HUDEP-2 (cell line): ENCODE data around the gene COPG1.

Experiments
- DNase-seq, 76 experiments: peaks; one replicate each; lab custom pipeline; 2025; ENCODE audit not compliant: unreplicated experiment in 76 of 76; lab: John Stamatoyannopoulos, UW

The COPG1 gene

GRCh38 chr3:129277829-129278271 is 28.4 kb downstream of the COPG1 start:
- DNase-seq: peak in 2 of 76 experiments; percentile 8 to 24

DNA sequence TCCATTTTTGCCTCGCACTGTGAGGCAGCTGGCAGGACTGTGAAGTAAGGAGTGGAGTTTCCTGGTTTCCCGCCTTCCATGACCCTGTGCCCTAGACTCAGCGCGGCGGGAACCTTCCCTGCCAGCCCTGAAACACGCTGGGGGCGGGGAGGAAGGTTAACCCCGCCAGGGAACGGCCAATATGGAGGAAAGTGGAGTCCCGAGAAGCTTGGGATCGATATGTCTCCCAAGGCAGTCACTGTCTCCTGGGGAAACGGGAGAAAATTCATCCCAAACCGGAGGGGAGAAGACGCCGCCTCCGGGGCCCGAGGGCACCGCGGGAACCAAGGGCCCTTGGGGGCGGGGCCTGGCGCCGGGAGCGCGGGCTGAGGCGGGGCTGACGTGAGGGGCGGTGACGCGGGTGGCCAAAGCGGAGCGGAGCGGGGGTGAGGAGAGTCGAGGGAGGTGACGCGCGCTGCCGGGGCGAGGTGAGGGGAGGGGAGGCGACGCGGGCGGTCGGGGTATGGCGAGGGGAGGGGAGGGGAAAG is 29.1 kb downstream of the COPG1 start, which contains the start of gene HMCES:
HMCES (plus strand) TSS at position 432 of the 527 bp plus-strand sequence. CDS start 863 bp downstream, outside the sequence.
- peak in 73 of 76 experiments; percentile 19 to 90 (median 74) for DNase-seq

DNA sequence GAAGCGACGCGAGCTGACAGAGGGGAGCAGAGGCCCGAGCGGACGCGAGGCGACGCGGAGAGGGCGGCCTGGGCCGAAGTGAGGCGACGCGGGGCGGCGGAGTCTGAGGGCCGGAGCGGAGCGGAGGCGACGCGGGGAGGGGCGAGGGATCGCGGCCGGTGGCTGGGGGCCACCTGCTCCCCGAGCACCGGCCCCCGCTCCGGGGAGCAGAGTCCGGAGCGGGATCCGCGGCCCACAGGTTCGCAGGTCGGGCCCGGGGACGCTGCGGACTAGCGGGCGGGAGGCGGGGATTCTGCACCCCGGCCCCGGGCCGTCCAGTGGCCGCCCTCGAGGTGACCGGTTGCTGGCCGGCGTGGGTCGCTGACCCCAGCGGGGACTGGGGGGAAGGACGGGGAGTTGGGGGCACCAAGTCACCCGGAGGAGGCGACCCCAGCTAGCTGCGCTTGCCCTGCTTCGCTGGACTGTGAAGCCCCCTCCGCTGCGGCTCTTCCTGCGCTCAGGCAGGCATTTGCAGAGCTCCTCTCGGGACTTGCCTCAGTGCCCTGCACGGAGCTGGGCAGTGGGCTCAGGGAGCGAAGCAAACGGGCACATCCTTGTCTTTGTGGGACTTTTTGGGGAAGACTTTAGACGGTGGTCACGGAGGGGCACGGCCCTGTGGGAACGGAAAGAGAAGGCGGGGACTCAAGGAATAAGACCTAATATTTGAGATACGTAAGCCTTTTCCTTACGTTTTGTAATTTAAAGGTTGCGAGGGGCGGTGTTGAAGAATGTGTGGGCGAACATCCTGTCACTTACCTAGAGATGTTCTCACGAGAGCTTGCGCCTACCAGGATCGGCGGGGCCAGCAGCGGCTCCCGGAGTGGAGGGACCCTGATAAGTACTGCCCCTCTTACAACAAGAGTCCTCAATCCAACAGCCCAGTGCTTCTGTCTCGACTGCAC is 29.8 kb downstream of the COPG1 start:
- DNase-seq: peak in 22 of 76 experiments; percentile 5 to 48 (median 21)

GRCh38 chr3:129280183-129280582 is 30.8 kb downstream of the COPG1 start:
- DNase-seq: no peak

DNA sequence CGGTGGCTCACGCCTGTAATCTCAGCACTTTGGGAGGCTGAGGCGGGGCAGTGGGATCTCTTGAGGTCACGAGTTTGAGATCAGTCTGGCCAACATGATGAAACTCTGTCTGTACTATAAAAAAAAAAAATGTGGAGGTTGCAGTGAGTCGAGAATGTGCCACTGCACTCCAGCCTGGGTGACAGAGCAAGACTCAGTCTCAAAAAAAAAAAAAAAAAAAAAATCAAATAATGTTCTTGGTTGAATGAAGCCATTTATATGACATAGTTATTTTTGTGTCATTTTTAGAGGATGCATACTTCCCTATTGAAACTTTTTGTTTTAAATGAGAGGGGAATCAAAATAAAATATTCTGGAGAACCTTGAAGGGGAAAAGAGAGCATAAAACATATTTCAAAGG is 32.3 kb downstream of the COPG1 start:
- DNase-seq: no peak

DNA sequence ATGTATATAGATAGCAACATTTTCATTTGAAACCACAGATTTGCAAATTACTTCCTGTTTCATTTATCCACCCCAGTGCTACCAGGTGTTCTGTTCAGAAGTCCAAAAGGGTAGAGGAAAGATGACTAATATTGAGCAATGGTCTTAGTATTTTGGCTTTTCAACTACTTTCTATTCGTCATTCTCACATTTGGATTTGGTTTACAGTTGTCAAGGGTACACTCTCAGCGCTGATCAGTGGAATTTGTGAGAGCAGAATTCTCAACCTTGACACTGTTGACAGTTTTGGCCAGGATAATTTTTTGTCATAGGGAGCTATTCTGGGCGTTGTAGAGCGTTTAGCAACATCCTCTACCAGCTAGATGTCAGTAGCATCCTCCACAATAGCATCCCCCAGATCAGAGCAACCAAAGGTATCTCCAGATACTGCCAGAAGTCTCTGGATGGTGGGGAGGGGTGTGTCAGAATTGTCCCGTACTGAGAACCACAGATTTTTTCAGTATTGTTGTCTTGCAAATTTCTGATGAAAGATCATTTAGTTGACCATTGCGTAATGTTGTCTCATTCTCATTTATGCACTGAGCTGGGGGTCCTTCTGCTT is 33.4 kb downstream of the COPG1 start:
- DNase-seq: no peak

- no peak for DNase-seq
Observed at GRCh38 chr3:129286081-129286480, 36.7 kb downstream of the COPG1 start.

GRCh38 chr3:129288446-129288845 is 39.0 kb downstream of the COPG1 start:
- peak in 4 of 76 experiments; percentile 7 to 23 (median 11) for DNase-seq

DNA sequence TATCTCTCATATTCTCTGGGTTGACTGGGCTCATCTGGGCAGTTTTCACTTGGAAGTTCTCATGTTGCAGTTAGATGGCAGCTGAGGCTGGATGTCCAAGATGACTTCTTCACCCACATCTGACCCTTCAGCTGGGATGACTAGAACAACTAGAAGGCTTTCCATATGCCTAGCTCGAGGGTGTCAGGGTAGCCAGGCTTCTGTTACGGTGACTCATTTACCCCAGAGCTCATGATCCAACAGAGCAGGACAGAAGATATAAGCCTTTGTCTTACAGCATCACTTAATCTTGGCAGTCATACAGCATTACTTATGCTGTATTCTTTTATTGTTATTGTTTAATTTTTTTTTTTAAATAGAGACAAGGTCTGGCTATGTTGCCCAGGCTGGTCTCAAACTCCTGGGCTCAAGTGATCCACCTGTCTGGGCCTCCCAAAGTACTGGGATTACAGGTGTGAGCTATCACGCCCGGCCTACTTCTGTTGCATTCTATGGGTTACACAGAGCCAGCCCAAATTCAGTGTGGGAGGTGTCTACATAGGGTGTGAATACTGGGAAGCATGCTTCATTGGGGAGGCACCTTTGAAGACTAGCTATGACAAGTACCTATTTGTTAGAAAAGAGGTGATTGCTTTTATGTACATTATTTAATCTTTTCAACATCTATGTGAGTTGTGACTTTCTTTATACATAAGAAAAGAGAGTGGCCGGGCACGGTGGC is 40.0 kb downstream of the COPG1 start:
- peak in 10 of 76 experiments; percentile 6 to 42 (median 20) for DNase-seq

GRCh38 chr3:129291236-129291886 is 42.0 kb downstream of the COPG1 start:
- no peak for DNase-seq

GRCh38 chr3:129295286-129295685 is 45.9 kb downstream of the COPG1 start:
- DNase-seq: peak in 5 of 76 experiments; percentile 11 to 27 (median 16)

DNA sequence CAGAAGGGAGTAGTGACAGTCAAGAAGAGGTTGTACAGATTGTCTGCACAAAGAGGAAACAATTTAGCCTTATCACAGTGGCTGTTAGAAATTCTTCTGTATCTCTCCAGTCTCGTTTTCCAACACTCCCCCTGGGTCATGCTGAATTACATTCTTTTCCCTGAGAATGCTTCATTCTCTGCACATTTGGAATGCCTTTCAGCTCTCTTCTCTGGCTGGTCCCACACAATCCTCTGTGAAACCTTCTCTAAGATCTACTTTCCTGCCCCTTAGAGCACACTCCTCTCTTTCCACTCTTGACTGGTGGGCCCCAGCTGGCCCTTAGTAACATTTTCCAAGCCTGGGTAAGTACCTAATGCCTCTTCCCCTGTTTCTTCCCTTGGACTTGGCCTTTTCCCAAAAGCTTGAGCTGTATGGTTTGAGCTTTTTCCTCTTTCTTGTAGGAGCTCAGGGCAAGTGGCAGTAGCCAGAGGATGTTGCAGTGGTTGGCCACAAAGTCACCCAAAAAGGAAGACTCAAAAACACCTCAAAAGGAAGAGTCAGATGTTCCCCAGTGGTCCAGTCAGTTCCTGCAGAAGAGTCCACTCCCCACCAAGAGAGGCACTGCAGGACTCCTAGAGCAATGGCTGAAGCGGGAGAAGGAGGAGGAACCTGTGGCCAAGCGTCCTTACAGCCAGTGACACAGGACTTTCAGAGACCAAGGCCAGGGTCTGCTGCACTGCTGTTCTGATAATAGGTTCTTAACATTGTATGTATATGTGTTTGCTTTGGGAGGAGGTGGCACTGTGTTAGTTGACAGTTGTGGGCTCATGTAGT is 54.9 kb downstream of the COPG1 start:
- DNase-seq: no peak

- no peak for DNase-seq
Observed at GRCh38 chr3:129304962-129305222, 55.5 kb downstream of the COPG1 start.

- peak in 46 of 76 experiments; percentile 15 to 82 (median 62) for DNase-seq
Observed at GRCh38 chr3:129305592-129306091, 56.2 kb downstream of the COPG1 start.

- DNase-seq: no peak
Observed at GRCh38 chr3:129308636-129309035, 59.2 kb downstream of the COPG1 start.

- DNase-seq: no peak
Observed at GRCh38 chr3:129310111-129311011, 61.0 kb downstream of the COPG1 start.

DNA sequence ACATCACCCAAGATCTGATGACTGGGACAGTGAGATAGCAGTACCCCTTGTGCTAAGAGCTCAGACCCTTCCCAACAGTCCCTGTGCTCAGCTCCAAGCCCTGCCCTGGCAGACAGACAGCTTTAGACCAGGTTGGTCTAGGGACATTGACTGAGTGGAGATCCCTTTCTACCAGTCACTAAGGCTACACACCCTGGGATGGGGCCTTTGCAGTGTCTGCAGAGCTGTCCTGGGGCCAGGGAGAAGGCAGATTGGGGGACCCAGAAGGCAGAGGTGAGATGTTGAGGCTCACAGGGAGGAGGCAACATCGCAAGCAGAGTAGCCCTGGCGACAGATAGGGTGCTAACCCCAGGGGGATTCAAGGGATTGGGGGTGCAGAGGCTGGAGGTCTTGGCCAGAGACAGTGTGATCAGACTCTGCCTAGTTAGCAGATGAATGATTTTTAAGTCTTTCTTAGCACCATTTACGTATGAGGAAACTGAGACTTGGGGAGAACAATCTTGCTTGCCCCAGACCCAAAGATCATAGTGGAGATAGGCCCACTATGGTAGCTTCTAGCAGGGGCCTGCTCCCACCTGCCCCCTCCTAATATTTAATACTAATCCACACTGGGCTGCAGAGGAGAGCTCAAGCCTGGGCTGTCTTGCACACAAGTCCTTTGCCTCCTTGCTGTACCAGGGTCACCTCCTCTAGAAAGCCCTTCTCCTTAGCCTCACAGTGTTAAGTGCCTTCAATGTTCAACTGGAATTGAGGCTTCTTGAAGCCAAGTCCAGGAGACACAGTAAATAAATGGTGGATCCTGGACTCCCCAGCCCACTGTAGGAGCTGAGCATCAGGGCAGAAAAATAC is 61.9 kb downstream of the COPG1 start:
- no peak for DNase-seq
